Bronchial epithelial cell (primary cell): ENCODE data around the gene SPG11. TPM values are rescaled to one million over a fixed set of nuclear protein-coding genes. Genes with fewer than 3 reads are reported as not detected.
A peak's percentile ranks its signal among the peaks of the same experiment; 100 is the strongest.
"Not testable (repeated sequence)": the region's sequence is repeated elsewhere in the genome, so short reads cannot be mapped to it uniquely, and the experiment has no call there.

Experiments
- DNase-seq: peaks from one replicate; pipeline ENCODE4 v3.0.0-alpha.2; 2010; ENCODE audit warnings: low read depth
- FAIRE-seq: peaks from 2 replicates; lab custom pipeline; 2011; peaks lifted over from hg19 to GRCh38; lab: Jason Lieb, UNC
- H3K27me3 ChIP-seq: 2 replicates; pipeline ENCODE4 v1.5.1; 2011; ENCODE audit warnings: low read length; ENCODE audit not compliant: control insufficient read depth, insufficient read depth
- H3K36me3 ChIP-seq: 2 replicates; pipeline ENCODE4 v1.5.1; 2011; ENCODE audit warnings: low read length; ENCODE audit not compliant: control insufficient read depth, insufficient read depth
- H3K4me3 ChIP-seq: 2 replicates; pipeline ENCODE4 v1.5.1; 2011; ENCODE audit warnings: mild to moderate bottlenecking, low read depth, low read length, control low read depth
- CTCF ChIP-seq: IDR thresholded peaks from 2 replicates; pipeline ENCODE4 v1.5.1; 2011; ENCODE audit warnings: mild to moderate bottlenecking, moderate library complexity, low read length, control low read depth, inconsistent platforms; ENCODE audit not compliant: insufficient read depth, severe bottlenecking
- total RNA-seq: library from RNA; depleted of rRNA; stranded (reverse); fragments of >200 nt; gene quantifications from 2 replicates; pipeline ENCODE4 v1.2.1, GENCODE V29; 2014

SPG11 gene
- total RNA-seq, 1 donor from 2014 or later = 49.8 TPM

- FAIRE-seq = no peak
- peaks cover 2% of the 10 kb centered on the region for H3K36me3 ChIP-seq
- TF ChIP-seq CTCF = peak; percentile 16
- H3K4me3 ChIP-seq = peak overlapping the region; percentile 87
- no peak for DNase-seq
- H3K27me3 ChIP-seq = no peaks in the 10 kb centered on the region
Measured at GRCh38 chr15:44710236-44711095, 47.0 kb upstream of the SPG11 start.

GRCh38 chr15:44706946-44707636, 43.6 kb upstream of the SPG11 start:
- DNase-seq = peak; percentile 85
- FAIRE-seq = no peak
- Histone ChIP-seq H3K27me3 (no peaks in the 10 kb centered on the region), H3K4me3 (no peak overlapping the region), H3K36me3 (no peaks in the 10 kb centered on the region)
- TF ChIP-seq CTCF = no peak

GRCh38 chr15:44706401-44706800, 42.9 kb upstream of the SPG11 start:
- FAIRE-seq = no peak

GRCh38 chr15:44705986-44706385, 42.5 kb upstream of the SPG11 start:
- FAIRE-seq = no peak
- H3K36me3 ChIP-seq = no peaks in the 10 kb centered on the region
- H3K4me3 ChIP-seq = no peak overlapping the region
- no peak for TF ChIP-seq CTCF
- DNase-seq = no peak
- H3K27me3 ChIP-seq = no peaks in the 10 kb centered on the region

More at GRCh38 chr15:44706401-44706800, 42.9 kb upstream of the SPG11 start:
- Histone ChIP-seq H3K27me3 (no peaks in the 10 kb centered on the region), H3K4me3 (no peak overlapping the region), H3K36me3 (no peaks in the 10 kb centered on the region)
- DNase-seq = no peak
- no peak for TF ChIP-seq CTCF

GRCh38 chr15:44700676-44701075, 37.2 kb upstream of the SPG11 start:
- not testable (repeated sequence) for H3K4me3 ChIP-seq, H3K36me3 ChIP-seq, DNase-seq, H3K27me3 ChIP-seq, FAIRE-seq

GRCh38 chr15:44698641-44699040, 35.2 kb upstream of the SPG11 start:
- H3K4me3 ChIP-seq = no peak overlapping the region
- H3K27me3 ChIP-seq = peaks cover 2% of the 10 kb centered on the region
- H3K36me3 ChIP-seq = no peaks in the 10 kb centered on the region
- no peak for FAIRE-seq
- no peak for DNase-seq
- TF ChIP-seq CTCF = no peak
